ENCODE data around the gene CCDC127.

The CCDC127 gene

GRCh38 chr5:159448-160172, 58.3 kb downstream of the CCDC127 start:
- no peak for DNase-seq (ENCODE audit: low read depth in 2 of 2, low spot score in 1 of 2)

DNA sequence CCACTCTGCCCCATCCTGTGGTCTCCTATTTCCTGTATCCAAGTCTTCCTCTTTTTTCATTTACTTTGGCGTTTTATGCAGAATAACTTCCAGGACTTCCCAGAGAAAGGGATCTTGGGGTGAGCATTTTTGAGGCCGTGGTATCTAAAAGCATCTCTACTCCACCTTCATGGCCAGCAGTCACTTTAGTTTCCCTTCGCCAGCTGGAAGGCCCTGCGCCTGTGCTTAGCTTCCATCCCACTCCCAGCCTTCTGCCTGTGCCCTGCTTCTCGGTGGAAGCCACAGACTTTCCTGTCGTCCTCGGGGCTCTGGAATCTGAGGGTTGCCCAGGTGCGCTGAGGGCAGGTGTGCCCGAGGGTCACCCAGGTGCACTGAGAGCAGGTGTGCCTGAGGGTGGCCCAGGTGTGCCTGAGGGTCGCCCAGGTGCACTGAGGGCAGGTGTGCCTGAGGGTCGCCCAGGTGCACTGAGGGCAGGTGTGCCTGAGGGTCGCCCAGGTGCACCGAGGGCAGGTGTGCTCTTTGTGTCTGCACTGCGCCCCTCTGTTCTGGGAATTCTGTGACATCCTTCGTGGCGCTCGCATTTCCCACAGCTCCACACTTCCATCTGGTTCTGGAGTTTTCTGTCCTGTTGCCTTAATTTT, 59.0 kb downstream of the CCDC127 start:
- DNase-seq (ENCODE audit: low read depth in 2 of 2, low spot score in 1 of 2), result no peak

GRCh38 chr5:157801-158200, 60.2 kb downstream of the CCDC127 start:
- DNase-seq (ENCODE audit: low read depth in 2 of 2, low spot score in 1 of 2), result no peak

GRCh38 chr5:157126-157715, 60.7 kb downstream of the CCDC127 start:
- DNase-seq (ENCODE audit: low read depth in 2 of 2, low spot score in 1 of 2), result no peak

- no peak for DNase-seq (ENCODE audit: low read depth in 2 of 2, low spot score in 1 of 2)
These were observed 61.4 kb downstream of the CCDC127 start for GRCh38 chr5:156411-157072.

- no peak for DNase-seq (ENCODE audit: low read depth in 2 of 2, low spot score in 1 of 2)
These were observed 62.1 kb downstream of the CCDC127 start for GRCh38 chr5:155651-156410.

DNA sequence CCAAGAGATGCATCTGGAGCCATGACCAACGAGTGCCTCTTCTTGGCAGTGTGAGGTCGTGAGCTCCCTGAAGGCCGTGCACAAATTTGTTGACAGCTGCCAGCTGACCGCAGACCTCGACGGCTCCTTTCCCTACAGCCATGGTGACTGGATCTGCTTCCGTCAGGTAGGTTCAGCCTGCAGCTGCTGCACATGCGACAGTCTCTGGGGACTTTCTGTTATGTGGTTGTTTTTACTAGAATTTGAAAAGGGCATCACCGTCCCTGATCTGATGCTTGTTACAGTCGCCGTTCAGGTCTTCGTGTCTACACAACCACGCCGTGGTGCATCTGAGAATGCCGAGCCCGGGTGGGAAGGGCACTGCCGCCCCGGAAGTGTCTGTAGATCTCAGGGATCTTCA, 63.1 kb downstream of the CCDC127 start:
- no peak for DNase-seq (ENCODE audit: low read depth in 2 of 2, low spot score in 1 of 2)

- DNase-seq (ENCODE audit: low read depth in 2 of 2, low spot score in 1 of 2), result no peak
These were observed 63.7 kb downstream of the CCDC127 start for GRCh38 chr5:154236-154635.

DNA sequence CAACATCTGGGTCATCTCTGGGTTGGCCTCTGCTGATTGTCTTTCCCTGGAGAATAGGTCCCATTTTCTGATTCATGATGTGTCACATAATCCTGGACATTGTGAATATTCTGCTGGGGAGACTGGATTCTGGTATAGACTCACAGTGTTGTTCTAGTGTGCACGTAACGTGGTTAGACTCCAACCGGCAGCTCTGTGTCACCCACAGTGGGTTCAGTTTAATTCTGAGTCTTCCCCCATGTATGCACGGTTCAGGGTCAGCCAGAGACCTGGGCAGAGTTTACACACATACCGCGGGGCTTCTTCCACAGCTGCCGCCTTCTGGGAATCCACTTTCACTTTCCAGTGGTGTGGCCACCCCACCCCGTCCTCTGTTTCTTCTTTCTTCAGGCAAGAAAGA, 64.7 kb downstream of the CCDC127 start:
- no peak for DNase-seq (ENCODE audit: low read depth in 2 of 2, low spot score in 1 of 2)

GRCh38 chr5:152077-152476, 65.9 kb downstream of the CCDC127 start:
- no peak for DNase-seq (ENCODE audit: low read depth in 2 of 2, low spot score in 1 of 2)

GRCh38 chr5:150746-151145, 67.2 kb downstream of the CCDC127 start:
- DNase-seq (ENCODE audit: low read depth in 2 of 2, low spot score in 1 of 2), result no peak

GRCh38 chr5:149745-150485, 68.0 kb downstream of the CCDC127 start:
- DNase-seq (ENCODE audit: low read depth in 2 of 2, low spot score in 1 of 2), result no peak

DNA sequence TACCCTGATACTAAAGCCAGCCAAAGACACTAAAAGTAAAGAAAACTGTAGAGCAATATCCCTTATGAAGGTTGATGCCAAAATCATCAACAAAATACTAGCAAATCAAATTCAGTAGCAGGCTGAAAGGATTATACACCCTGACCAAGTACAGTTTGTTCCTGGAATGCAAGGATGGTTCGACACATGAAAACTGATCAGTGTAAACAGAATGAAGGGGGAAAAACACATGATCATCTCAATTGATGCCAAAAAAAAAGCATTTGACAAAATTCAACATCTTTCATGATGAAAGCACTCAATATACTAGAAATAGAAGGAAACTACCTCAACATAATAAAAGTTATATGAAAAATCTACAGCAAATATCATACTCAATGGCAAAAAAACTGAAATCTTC, 70.2 kb downstream of the CCDC127 start:
- DNase-seq (ENCODE audit: low read depth in 2 of 2, low spot score in 1 of 2), result no peak

Measured in stimulated activated CD8-positive, alpha-beta memory T cell treated with anti-CD3 and anti-CD28 coated beads, Interleukin-4, amount 100 ng/mL, for 1 hour (primary cell).